Suprapubic skin (tissue), 4 donors: ENCODE data around the gene PDE4C. TPM values are rescaled to one million over a fixed set of nuclear protein-coding genes. Genes with fewer than 3 reads are reported as not detected.

Experiments
- DNase-seq, 2 donors: peaks; one replicate each; pipeline ENCODE4 v3.0.0-alpha.2; 2019; ENCODE audit warnings: low spot score in 2 of 2
- H3K27ac ChIP-seq: fragments of 200-600 bp; sonication (generic); one replicate; pipeline ENCODE4 v1.5.1; 2019
- H3K27me3 ChIP-seq: fragments of 200-600 bp; sonication (generic); one replicate; pipeline ENCODE4 v1.5.1; 2019
- H3K36me3 ChIP-seq: fragments of 200-600 bp; sonication (generic); one replicate; pipeline ENCODE4 v1.5.1; 2019
- H3K4me1 ChIP-seq: fragments of 200-600 bp; sonication (generic); one replicate; pipeline ENCODE4 v1.5.1; 2019
- H3K4me3 ChIP-seq: fragments of 200-600 bp; sonication (generic); one replicate; pipeline ENCODE4 v1.5.1; 2019; ENCODE audit warnings: mild to moderate bottlenecking
- H3K9me3 ChIP-seq: fragments of 200-600 bp; sonication (generic); one replicate; pipeline ENCODE4 v1.5.1; 2019
- CTCF ChIP-seq, 2 donors: fragments of 200-600 bp in 1 of 2; fragments of 450-650 bp in 1 of 2; sonication (generic) in 1 of 2; IDR thresholded peaks; one replicate each; pipeline ENCODE4 v1.5.1; 2016 to 2019; ENCODE audit warnings: antibody characterized with exemption in 2 of 2, mild to moderate bottlenecking in 1 of 2, moderate library complexity in 1 of 2
- EP300 ChIP-seq: sonication (generic); formaldehyde crosslinking; IDR thresholded peaks from one replicate; pipeline ENCODE4 v1.6.1; 2017; ENCODE audit warnings: antibody characterized with exemption
- POLR2A ChIP-seq, 2 donors: fragments of 450-650 bp; IDR thresholded peaks; one replicate each; pipeline ENCODE4 v1.6.1; 2017; ENCODE audit warnings: antibody characterized with exemption in 2 of 2, mild to moderate bottlenecking in 2 of 2, moderate library complexity in 2 of 2
- POLR2AphosphoS5 ChIP-seq, 3 donors: sonication (generic); formaldehyde crosslinking; IDR thresholded peaks; one replicate each; pipeline ENCODE4 v1.6.1; 2017; ENCODE audit warnings: antibody characterized with exemption in 3 of 3
- WGBS: methylation state at CpG from one replicate; pipeline ENCODE4 v1.1.5; 2018; 5-methylcytosine and 5-hydroxymethylcytosine counted together
- total RNA-seq, 4 donors: library from RNA; depleted of rRNA; stranded (reverse); fragments of >200 nt; gene quantifications; one replicate each; pipeline ENCODE4 v1.1.0, GENCODE V29; 2016

The PDE4C gene
- total RNA-seq, 4 donors from 2014 or later: 0.47 to 2.0 TPM; not detected in 2

DNA sequence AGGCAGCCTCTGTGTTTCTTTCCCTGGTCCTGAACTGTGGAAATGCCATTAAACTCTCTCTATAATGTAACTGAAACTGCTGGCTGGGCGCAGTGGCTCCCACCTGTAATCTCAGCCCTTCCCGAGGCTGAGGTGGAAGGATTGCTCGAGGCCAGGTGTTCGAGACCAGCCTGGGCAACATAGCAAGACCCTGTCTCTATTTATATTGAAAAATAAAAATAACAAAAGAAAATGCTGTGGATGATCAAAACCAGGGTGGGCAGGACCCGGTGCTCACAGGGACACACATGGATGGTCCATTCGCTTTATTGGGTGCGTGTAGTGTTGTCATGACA is 29.8 kb downstream of the PDE4C start:
- Histone ChIP-seq H3K36me3 (peaks cover 30% of the 10 kb centered on the region), H3K27ac (no peak overlapping the region), H3K4me1 (peaks cover 26% of the 10 kb centered on the region), H3K9me3 (no peaks in the 10 kb centered on the region), H3K4me3 (no peak overlapping the region), H3K27me3 (no peaks in the 10 kb centered on the region)
- TF ChIP-seq POLR2AphosphoS5 (IDR thresholded peaks at IDR 0.05) (no peak), POLR2A (IDR thresholded peaks at IDR 0.05) (no peak), CTCF (IDR thresholded peaks at IDR 0.05) (no peak), EP300 (no peak)
- 93% methylated on average over 7 of the region's 7 CpGs for WGBS
- DNase-seq: no peak

DNA sequence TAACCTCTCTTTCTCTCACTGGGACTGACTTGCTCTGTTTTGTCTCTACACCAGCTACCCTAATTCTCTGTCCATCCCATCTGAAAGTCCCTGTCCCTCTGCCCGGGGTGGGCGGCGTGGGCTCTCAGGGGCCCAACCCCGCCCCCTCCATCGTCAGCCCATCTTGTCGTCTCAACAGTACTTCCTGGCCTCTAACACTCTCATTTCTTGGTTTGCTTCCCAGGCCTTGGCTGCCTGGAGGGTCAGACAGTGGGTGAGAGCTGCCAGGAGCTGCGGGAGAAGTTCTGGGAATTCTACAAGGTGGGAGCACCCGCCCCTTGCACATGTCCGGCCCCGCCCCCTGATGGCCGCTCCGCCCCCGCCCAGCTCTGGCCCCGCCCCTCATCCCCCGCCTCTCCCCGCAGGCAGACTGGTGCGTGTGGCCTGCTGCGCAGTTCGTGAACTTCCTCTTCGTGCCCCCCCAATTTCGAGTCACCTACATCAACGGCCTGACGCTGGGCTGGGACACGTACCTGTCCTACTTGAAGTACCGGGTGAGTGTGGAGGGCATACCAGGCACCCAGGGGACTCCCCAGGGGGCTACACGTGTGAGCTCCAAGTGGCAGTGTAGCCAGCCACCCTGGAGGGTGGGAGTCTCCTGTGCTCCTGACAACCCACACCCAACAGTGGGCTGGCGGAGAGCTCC is 31.5 kb downstream of the PDE4C start:
- whole genome bisulfite sequencing: 13% methylated on average over 11 of the region's 27 CpGs
- no peaks in the 10 kb centered on the region for H3K27me3 ChIP-seq
- H3K4me3 ChIP-seq: peak overlapping the region; percentile 88
- no peak for TF ChIP-seq POLR2A (IDR thresholded peaks at IDR 0.05)
- no peak for TF ChIP-seq EP300
- TF ChIP-seq POLR2AphosphoS5 (IDR thresholded peaks at IDR 0.05): no peak
- TF ChIP-seq CTCF (IDR thresholded peaks at IDR 0.05): no peak
- H3K36me3 ChIP-seq: peaks cover 30% of the 10 kb centered on the region
- H3K4me1 ChIP-seq: peaks cover 26% of the 10 kb centered on the region
- H3K27ac ChIP-seq: no peak overlapping the region
- no peaks in the 10 kb centered on the region for H3K9me3 ChIP-seq
- peak in 1 of 2 donors; percentile 69 for DNase-seq

GRCh38 chr19:18194181-18194530 is 32.1 kb downstream of the PDE4C start:
- TF ChIP-seq EP300: no peak
- no peak for TF ChIP-seq CTCF (IDR thresholded peaks at IDR 0.05)
- TF ChIP-seq POLR2AphosphoS5 (IDR thresholded peaks at IDR 0.05): no peak
- no peak for TF ChIP-seq POLR2A (IDR thresholded peaks at IDR 0.05)
- WGBS: 63% methylated on average over 12 of the region's 12 CpGs

GRCh38 chr19:18193388-18194180 is 32.7 kb downstream of the PDE4C start:
- WGBS: 33% methylated on average over 4 of the region's 46 CpGs
- TF ChIP-seq POLR2A (IDR thresholded peaks at IDR 0.05) (no peak), EP300 (no peak), CTCF (IDR thresholded peaks at IDR 0.05) (no peak), POLR2AphosphoS5 (IDR thresholded peaks at IDR 0.05) (no peak)
- no peaks in the 10 kb centered on the region for H3K27me3 ChIP-seq
- H3K9me3 ChIP-seq: no peaks in the 10 kb centered on the region
- peak overlapping the region; percentile 73 for H3K27ac ChIP-seq
- DNase-seq: peak in 1 of 2 donors; percentile 80
- H3K36me3 ChIP-seq: peaks cover 25% of the 10 kb centered on the region
- H3K4me1 ChIP-seq: peaks cover 26% of the 10 kb centered on the region
- H3K4me3 ChIP-seq: peak overlapping the region; percentile 88

More at GRCh38 chr19:18194181-18194530, 32.1 kb downstream of the PDE4C start:
- no peak overlapping the region for H3K27ac ChIP-seq
- peak overlapping the region; percentile 88 for H3K4me3 ChIP-seq
- H3K9me3 ChIP-seq: no peaks in the 10 kb centered on the region
- peaks cover 26% of the 10 kb centered on the region for H3K4me1 ChIP-seq
- DNase-seq: no peak
- no peaks in the 10 kb centered on the region for H3K27me3 ChIP-seq
- peaks cover 30% of the 10 kb centered on the region for H3K36me3 ChIP-seq

DNA sequence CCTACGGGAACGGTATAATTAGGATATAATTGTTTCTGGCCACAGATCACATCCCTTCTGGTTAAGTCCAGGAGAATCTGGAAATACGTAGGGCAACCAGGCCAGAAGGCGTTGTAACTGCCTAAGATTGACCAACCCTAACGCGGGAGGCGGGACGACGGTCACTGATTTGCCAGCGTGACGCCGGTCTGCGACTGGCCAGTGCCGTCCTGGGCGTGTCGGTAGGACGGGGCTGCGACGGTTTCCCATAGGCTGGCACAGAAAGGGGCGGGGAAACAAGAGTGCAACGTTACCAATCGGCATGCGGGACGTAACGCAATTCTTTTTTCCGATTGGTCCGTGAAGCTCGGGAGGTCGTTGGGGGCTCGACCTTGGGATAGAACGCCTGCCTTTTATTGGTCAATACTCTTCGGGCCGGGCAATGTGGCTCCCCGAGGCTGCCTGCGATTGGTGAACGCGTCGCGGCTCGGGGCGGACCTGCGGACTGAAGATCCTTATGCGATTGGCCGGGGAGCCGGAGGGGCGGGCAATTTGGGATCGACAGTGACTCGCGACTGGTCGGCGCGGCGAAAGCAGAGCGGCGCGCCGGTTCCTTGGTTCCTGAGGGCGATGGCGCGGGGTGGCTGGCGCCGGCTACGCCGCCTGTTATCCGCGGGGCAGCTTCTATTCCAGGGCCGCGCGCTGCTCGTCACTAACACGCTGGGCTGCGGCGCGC is 33.4 kb downstream of the PDE4C start, which contains the start of gene MPV17L2:
TSS of gene MPV17L2 (plus strand) at position 546 of the 715 bp plus-strand sequence. CDS start at position 610, 64 bp downstream.
- peaks cover 17% of the 10 kb centered on the region for H3K36me3 ChIP-seq
- H3K27ac ChIP-seq: peak within 1 kb of the TSS; percentile 96
- TF ChIP-seq POLR2A (IDR thresholded peaks at IDR 0.05) (peak in 1 of 2 donors; percentile 48), EP300 (no peak), POLR2AphosphoS5 (IDR thresholded peaks at IDR 0.05) (peak; percentile 48 to 93 (median 52)), CTCF (IDR thresholded peaks at IDR 0.05) (no peak)
- H3K27me3 ChIP-seq: no peaks in the 10 kb centered on the region
- H3K4me1 ChIP-seq: peaks cover 26% of the 10 kb centered on the region
- DNase-seq: peak; percentile 100
- peak within 1 kb of the TSS; percentile 88 for H3K4me3 ChIP-seq
- no peaks in the 10 kb centered on the region for H3K9me3 ChIP-seq
- WGBS: under 1% methylated on average over 20 of the region's 74 CpGs
